Measurements from ENCODE around the gene FAM53C. TPM values are rescaled to one million over a fixed set of nuclear protein-coding genes. Genes with fewer than 3 reads are reported as not detected.

FAM53C gene
- total RNA-seq, 1 experiment from 2014 or later: 39.8 TPM

DNA sequence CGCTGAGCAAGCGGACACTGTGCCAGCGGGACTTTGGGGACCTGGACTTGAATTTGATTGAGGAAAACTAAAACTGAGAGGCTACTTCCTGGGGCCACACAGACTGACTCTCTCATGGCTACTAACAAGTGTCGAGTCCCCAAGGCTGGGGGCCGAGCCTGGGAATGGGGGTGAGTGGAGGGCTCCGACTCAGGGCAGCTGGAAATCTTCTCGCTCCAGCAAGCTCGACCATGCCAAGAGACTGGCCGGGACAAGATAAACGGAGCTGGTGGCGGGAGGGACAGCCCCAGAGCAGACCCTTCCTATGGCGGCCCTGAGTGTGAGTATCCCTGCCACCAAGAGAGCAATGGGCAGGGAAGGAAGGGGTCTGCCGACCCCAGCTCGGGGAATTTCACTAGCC is 8.8 kb downstream of the FAM53C start:
- ChIA-PET POLR2A (ENCODE audit: low non-redundant PET) (interaction anchor here (0.6 kb wide), 1 partner anchor 263 kb away, joined by 5 read pairs; the partner anchor contains the start of gene WNT8A), CTCF (no interaction called here)
- intact Hi-C loops (cut with micrococcal nuclease; ENCODE audit: unreplicated experiment): no loop called here
- BruUV-seq (replicated peaks): no TSS peak
- TF ChIP-seq EZH2 (IDR thresholded peaks at IDR 0.05; ENCODE audit: borderline replicate concordance, low read depth, low read length, poor library complexity, severe bottlenecking) (no peak), CTCF (conservative IDR thresholded peaks at IDR 0.05; ENCODE audit: low read depth, low read length) (no peak)
- H3K27me3 ChIP-seq (replicated peaks; ENCODE audit: insufficient read depth, low read depth, low read length, poor library complexity): no peaks in the 10 kb centered on the region
- H3K9me3 ChIP-seq (ENCODE audit: low read depth, low read length, poor library complexity, severe bottlenecking): peaks cover 3% of the 10 kb centered on the region
- DNase-seq (ENCODE audit: low spot score): no peak
- H3K27ac ChIP-seq (ENCODE audit: low read depth, low read length, poor library complexity, severe bottlenecking): no peak overlapping the region
- H3K4me1 ChIP-seq (ENCODE audit: insufficient read depth, low read length, poor library complexity, severe bottlenecking): no peaks in the 10 kb centered on the region
- H3K4me3 ChIP-seq (ENCODE audit: low read depth, low read length, poor library complexity, severe bottlenecking): no peak overlapping the region
- peaks cover 58% of the 10 kb centered on the region for H3K36me3 ChIP-seq (ENCODE audit: insufficient read depth, low read length, poor library complexity, severe bottlenecking)

DNA sequence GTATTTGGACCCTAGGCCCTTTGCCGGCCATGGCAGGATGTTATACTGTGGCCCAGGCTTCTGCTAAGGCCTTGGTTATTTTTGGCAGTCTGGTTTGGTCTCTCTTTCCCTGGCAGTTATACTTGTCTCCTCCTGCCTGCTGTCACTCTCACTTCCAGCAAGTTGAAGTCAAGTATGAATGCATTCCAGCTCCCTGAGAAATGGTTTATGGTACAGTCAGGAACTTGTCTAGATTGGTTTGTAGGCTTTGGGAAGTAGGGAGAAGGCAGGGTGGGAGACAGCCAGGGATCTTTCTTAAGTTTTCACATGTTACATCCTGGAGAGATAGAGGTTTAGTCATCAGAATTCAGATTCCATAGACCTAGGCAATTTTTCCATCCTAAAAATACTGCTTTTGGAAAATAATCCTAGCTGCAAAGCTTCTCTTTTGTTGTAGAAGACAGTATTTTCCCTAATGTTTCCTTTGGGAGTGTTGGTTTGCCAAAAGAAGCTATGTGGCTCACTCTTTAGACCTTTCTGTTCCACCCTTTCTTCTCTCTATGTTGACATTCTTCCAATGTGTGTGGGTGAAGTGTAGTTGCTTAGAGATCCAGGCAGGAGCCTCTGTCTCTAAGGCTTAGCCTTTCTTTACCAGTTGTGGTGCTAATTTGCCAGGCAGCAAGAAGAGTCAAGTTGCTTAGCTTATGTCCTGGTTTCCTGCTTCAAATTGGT is 11.9 kb downstream of the FAM53C start:
- peaks cover 9% of the 10 kb centered on the region for H3K4me1 ChIP-seq (ENCODE audit: insufficient read depth, low read length, poor library complexity, severe bottlenecking)
- peaks cover 34% of the 10 kb centered on the region for H3K36me3 ChIP-seq (ENCODE audit: insufficient read depth, low read length, poor library complexity, severe bottlenecking)
- ChIA-PET CTCF (no interaction called here), POLR2A (ENCODE audit: low non-redundant PET) (no interaction called here)
- DNase-seq (ENCODE audit: low spot score): no peak
- TF ChIP-seq CTCF (conservative IDR thresholded peaks at IDR 0.05; ENCODE audit: low read depth, low read length) (no peak), EZH2 (IDR thresholded peaks at IDR 0.05; ENCODE audit: borderline replicate concordance, low read depth, low read length, poor library complexity, severe bottlenecking) (no peak)
- H3K9me3 ChIP-seq (ENCODE audit: low read depth, low read length, poor library complexity, severe bottlenecking): peaks cover 7% of the 10 kb centered on the region
- H3K27ac ChIP-seq (ENCODE audit: low read depth, low read length, poor library complexity, severe bottlenecking): no peak overlapping the region
- H3K27me3 ChIP-seq (replicated peaks; ENCODE audit: insufficient read depth, low read depth, low read length, poor library complexity): no peaks in the 10 kb centered on the region
- H3K4me3 ChIP-seq (ENCODE audit: low read depth, low read length, poor library complexity, severe bottlenecking): no peak overlapping the region
- intact Hi-C loops (cut with micrococcal nuclease; ENCODE audit: unreplicated experiment): no loop called here
- no TSS peak for BruUV-seq (replicated peaks)

DNA sequence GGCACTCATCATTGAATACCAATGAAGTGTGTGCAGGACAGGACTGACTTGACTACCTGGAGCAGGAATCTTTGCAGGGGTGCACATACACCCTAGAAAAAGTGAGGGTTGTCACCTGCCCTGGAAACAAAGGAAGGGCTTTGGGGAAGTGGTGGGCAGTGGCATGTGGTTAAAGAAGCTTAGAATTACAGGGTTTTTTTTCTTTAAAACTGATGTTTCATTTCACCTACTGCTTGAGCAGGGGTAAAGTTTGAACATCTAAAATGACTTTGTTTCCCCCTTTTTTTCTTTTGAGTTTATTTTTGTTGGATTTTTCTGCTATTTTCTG is 12.5 kb downstream of the FAM53C start:
- no TSS peak for BruUV-seq (replicated peaks)
- Histone ChIP-seq H3K9me3 (ENCODE audit: low read depth, low read length, poor library complexity, severe bottlenecking) (peaks cover 7% of the 10 kb centered on the region), H3K4me1 (ENCODE audit: insufficient read depth, low read length, poor library complexity, severe bottlenecking) (peaks cover 14% of the 10 kb centered on the region), H3K36me3 (ENCODE audit: insufficient read depth, low read length, poor library complexity, severe bottlenecking) (peaks cover 29% of the 10 kb centered on the region), H3K27ac (ENCODE audit: low read depth, low read length, poor library complexity, severe bottlenecking) (no peak overlapping the region), H3K27me3 (replicated peaks; ENCODE audit: insufficient read depth, low read depth, low read length, poor library complexity) (no peaks in the 10 kb centered on the region), H3K4me3 (ENCODE audit: low read depth, low read length, poor library complexity, severe bottlenecking) (no peak overlapping the region)
- CTCF ChIA-PET: no interaction called here
- POLR2A ChIA-PET (ENCODE audit: low non-redundant PET): no interaction called here
- intact Hi-C loops (cut with micrococcal nuclease; ENCODE audit: unreplicated experiment): no loop called here
- TF ChIP-seq CTCF (conservative IDR thresholded peaks at IDR 0.05; ENCODE audit: low read depth, low read length) (no peak), EZH2 (IDR thresholded peaks at IDR 0.05; ENCODE audit: borderline replicate concordance, low read depth, low read length, poor library complexity, severe bottlenecking) (no peak)
- DNase-seq (ENCODE audit: low spot score): no peak

All from A673 (cell line).